CD4-positive, alpha-beta T cell treated with Interleukin-15 for 1 hour (primary cell): Measurements from ENCODE around the gene RSBN1.
"Not testable (repeated sequence)": the region's sequence is repeated elsewhere in the genome, so short reads cannot be mapped to it uniquely, and the experiment has no call there.

Experiments
- DNase-seq: peaks from one replicate; pipeline ENCODE4 v3.0.0-alpha.2; 2020

Gene RSBN1

DNA sequence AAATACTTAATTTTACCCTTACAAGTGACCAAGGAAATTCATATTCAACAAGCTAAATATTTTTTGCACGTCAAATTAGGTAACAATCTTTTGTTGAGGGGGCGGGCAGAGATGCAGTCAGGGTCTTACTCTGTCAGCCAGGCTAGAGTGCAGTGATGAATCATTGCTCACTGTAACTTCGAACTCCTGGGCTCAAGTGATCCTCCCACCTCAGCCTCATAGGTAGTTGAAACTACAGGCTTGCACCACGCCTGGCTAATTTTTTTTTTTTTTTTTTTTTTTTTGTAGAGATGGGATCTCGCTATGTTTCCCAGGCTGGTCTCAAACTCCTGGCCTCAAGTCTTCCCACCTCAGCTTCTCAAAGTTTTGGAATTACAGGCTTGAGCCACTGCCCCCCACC, 79.5 kb downstream of the RSBN1 start:
- no peak for DNase-seq

- DNase-seq, result no peak
Measured at GRCh38 chr1:113721010-113721409, 91.3 kb downstream of the RSBN1 start.

DNA sequence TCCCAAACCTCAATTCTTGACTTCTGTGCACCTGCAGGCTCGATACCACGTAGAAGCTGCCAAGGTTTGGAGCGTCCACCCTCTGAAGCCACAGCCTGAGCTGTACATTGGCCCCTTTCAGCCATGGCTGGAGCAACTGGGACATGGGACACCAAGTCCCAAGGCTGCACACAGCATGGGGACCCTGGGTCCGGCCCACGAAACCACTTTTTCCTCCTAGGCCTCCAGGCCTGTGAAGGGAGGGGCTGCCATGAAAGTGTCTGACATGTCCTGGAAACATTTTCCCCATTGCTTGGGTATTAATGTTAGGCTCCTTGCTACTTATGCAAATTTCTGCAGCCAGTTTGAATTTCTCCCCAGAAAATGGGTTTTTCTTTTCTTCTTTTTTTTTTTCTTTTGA, 93.7 kb downstream of the RSBN1 start:
- DNase-seq, result not testable (repeated sequence)

DNA sequence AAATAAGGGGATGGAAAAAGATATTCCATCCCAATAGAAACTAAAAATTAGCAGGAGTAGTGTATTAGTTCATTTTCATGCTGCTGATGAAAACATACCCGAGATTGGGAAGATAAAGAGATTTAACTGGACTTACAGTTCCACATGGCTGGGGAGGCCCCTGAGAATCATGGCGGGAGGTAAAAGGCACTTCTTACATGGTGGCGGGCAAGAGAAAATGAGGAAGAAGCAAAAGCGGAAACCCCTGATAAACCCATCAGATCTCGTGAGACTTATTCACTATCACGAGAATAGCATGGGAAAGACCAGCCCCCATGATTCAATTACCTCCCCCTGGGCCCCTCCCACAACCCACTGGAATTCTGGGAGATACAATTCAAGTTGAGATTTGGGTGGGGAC, 94.8 kb downstream of the RSBN1 start:
- not testable (repeated sequence) for DNase-seq

DNA sequence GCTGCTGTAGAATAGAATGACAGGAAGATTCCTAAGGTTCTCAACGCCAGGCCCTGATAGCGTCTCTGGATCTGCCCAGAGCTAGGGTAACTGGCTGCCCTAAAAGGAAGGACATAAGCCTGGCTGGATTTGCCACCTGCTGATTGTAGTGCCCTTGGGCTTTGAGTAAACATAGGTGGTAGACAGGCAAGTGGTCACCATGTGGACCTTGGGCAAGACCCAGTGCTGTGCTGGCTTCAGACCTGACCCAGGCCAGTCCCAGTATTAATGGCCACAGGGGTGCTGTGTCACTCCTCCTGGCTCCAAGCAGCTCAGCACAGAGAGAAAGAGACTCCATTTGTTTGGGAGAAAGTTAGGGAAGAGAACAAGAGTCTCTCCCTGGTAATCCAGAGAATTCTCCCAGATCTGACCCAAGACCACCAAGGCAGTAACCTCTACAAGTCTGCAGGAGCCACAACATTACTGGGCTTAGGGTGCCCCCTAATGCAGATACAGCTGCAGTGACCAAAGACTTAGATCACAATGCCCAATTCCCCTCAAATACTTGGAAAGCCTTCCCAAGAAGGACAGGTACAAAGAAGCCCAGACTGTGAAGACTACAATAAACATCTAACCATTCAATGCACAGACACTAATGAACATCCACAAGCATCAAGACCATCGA, 97.5 kb downstream of the RSBN1 start:
- DNase-seq, result no peak
